A549 (cell line): Measurements from ENCODE around the gene MOV10. TPM values are rescaled to one million over a fixed set of nuclear protein-coding genes. Genes with fewer than 3 reads are reported as not detected.

ENCODE experiments used
- ATAC-seq, 2 experiments: fragments of 200-7000 bp in 1 of 2; fragments of >200 bp in 1 of 2; cut with Nextera tagmentation in 1 of 2; cut with Tn5 transposase in 1 of 2; 3 replicates each; pipeline versions ENCODE4 v1.8.0 to v1.9.1; 2018 to 2020; ENCODE audit warnings: mild to moderate bottlenecking in 1 of 2, moderate library complexity in 1 of 2
- CTCF ChIA-PET: fragments of 300-600 bp; sonication (Branson Sonifier 250); formaldehyde crosslinking; extraction: SDS; loops from one replicate; lab custom pipeline; 2021; ENCODE audit warnings: antibody characterized with exemption, inconsistent platforms; lab: Yijun Ruan, JAX
- POLR2A ChIA-PET: fragments of 350-600 bp; formaldehyde crosslinking; extraction: SDS; loops from one replicate; lab custom pipeline; 2021; ENCODE audit warnings: antibody characterized with exemption, inconsistent platforms; lab: Yijun Ruan, JAX
- DNase-seq, 2 experiments: peaks; one replicate each; pipeline versions ENCODE4 v3.0.0 to v3.0.0-alpha.2; 2011 to 2016; ENCODE audit warnings: low read depth in 1 of 2, low spot score in 1 of 2
- FAIRE-seq: peaks from 2 replicates; lab custom pipeline; 2011; peaks lifted over from hg19 to GRCh38; lab: Jason Lieb, UNC
- H3K27ac ChIP-seq, 2 experiments: fragments of >200 bp; sonication (Bioruptor Twin); formaldehyde crosslinking; 3 replicates each; pipeline ENCODE4 v1.5.1; 2016 to 2017
- H3K4me1 ChIP-seq: fragments of >200 bp; sonication (Bioruptor Twin); formaldehyde crosslinking; 3 replicates; pipeline ENCODE4 v1.6.1; 2016
- H3K4me2 ChIP-seq: fragments of >200 bp; sonication (Bioruptor Twin); formaldehyde crosslinking; 3 replicates; pipeline ENCODE4 v1.6.1; 2016
- H3K4me3 ChIP-seq: fragments of >200 bp; sonication (Bioruptor Twin); formaldehyde crosslinking; 3 replicates; pipeline ENCODE4 v1.5.1; 2016
- H3K9me3 ChIP-seq: fragments of >200 bp; sonication (Bioruptor Twin); formaldehyde crosslinking; 3 replicates; pipeline ENCODE4 v1.6.1; 2016
- BHLHE40 ChIP-seq: IDR thresholded peaks from 2 replicates; pipeline ENCODE4 v1.6.1; 2012; ENCODE audit warnings: low read depth, low read length, inconsistent platforms
- CHD2 ChIP-seq: fragments of 150-350 bp; IDR thresholded peaks from 2 replicates; pipeline ENCODE4 v1.6.1; 2014; ENCODE audit warnings: low read length; ENCODE audit not compliant: partially characterized antibody
- CHD4 ChIP-seq: fragments of 200-600 bp; sonication (generic); IDR thresholded peaks from 2 replicates; pipeline ENCODE4 v1.6.1; 2016; ENCODE audit warnings: antibody characterized with exemption, mild to moderate bottlenecking, borderline replicate concordance
- EHF ChIP-seq: fragments of 250-450 bp; sonication (Bioruptor Pico); IDR thresholded peaks from 2 replicates; pipeline ENCODE4 v1.5.0; 2020; ENCODE audit warnings: mild to moderate bottlenecking
- ESRRA ChIP-seq: fragments of 150-350 bp; IDR thresholded peaks from 2 replicates; pipeline ENCODE4 v1.6.1; 2014; ENCODE audit warnings: mild to moderate bottlenecking, low read length, borderline replicate concordance
- FOSB ChIP-seq: fragments of 250-450 bp; sonication (Bioruptor Pico); IDR thresholded peaks from 2 replicates; pipeline ENCODE4 v1.5.0; 2020; ENCODE audit warnings: mild to moderate bottlenecking, moderate library complexity
- FOSL2 ChIP-seq, 2 experiments: fragments of 450-650 bp in 1 of 2; fragments of >200 bp in 1 of 2; sonication (Bioruptor Twin) in 1 of 2; formaldehyde crosslinking; IDR thresholded peaks; 2 replicates each; pipeline versions ENCODE4 v1.5.0 to v1.6.1; 2016 to 2020; ENCODE audit warnings: mild to moderate bottlenecking in 1 of 2, moderate library complexity in 1 of 2
- GATA3 ChIP-seq: IDR thresholded peaks from 2 replicates; pipeline ENCODE4 v1.6.1; 2012; ENCODE audit warnings: borderline replicate concordance
- HEYL ChIP-seq: fragments of 250-450 bp; sonication (Bioruptor Pico); IDR thresholded peaks from 2 replicates; pipeline ENCODE4 v1.8.0; 2021; ENCODE audit warnings: mild to moderate bottlenecking, moderate library complexity
- JUN ChIP-seq, 2 experiments: fragments of >200 bp; sonication (Bioruptor Twin); formaldehyde crosslinking; IDR thresholded peaks; 2 replicates in 1 of 2; 3 replicates in 1 of 2; pipeline ENCODE4 v1.6.1; 2016 to 2017
- KDM1A ChIP-seq: fragments of 200-600 bp; sonication (generic); IDR thresholded peaks from 2 replicates; pipeline ENCODE4 v1.6.1; 2016; ENCODE audit warnings: low read depth, mild to moderate bottlenecking
- MAFK ChIP-seq: fragments of 450-650 bp; IDR thresholded peaks from 2 replicates; pipeline ENCODE4 v1.6.1; 2014; ENCODE audit not compliant: partially characterized antibody
- MYC ChIP-seq: IDR thresholded peaks from 2 replicates; pipeline ENCODE4 v1.6.1; 2012; ENCODE audit warnings: mild to moderate bottlenecking, inconsistent platforms, low read length, improper control_type of control experiment, borderline replicate concordance
- NFE2L2 ChIP-seq: fragments of 150-350 bp; conservative IDR thresholded peaks from 2 replicates; pipeline ENCODE4 v1.6.1; 2014; ENCODE audit warnings: low read length
- POLR2A ChIP-seq: IDR thresholded peaks from 2 replicates; pipeline ENCODE4 v1.6.1; 2012; ENCODE audit warnings: mild to moderate bottlenecking, low read length
- POLR2AphosphoS2 ChIP-seq: conservative IDR thresholded peaks from 2 replicates; pipeline ENCODE4 v1.6.1; 2012; ENCODE audit warnings: low read length, improper control_type of control experiment, inconsistent platforms
- RAD21 ChIP-seq, 2 experiments: fragments of >200 bp in 1 of 2; sonication (Bioruptor Twin) in 1 of 2; formaldehyde crosslinking in 1 of 2; IDR thresholded peaks in 1 of 2; conservative IDR thresholded peaks in 1 of 2; 2 replicates in 1 of 2; 3 replicates in 1 of 2; pipeline ENCODE4 v1.6.1; 2012 to 2018; ENCODE audit warnings: inconsistent platforms in 1 of 2
- RCOR1 ChIP-seq: fragments of 150-350 bp; IDR thresholded peaks from 2 replicates; pipeline ENCODE4 v1.6.1; 2014; ENCODE audit warnings: antibody characterized with exemption, low read length, low read depth
- RFX5 ChIP-seq: fragments of 450-650 bp; IDR thresholded peaks from 2 replicates; pipeline ENCODE4 v1.7.1; 2014; ENCODE audit warnings: antibody characterized with exemption, mild to moderate bottlenecking, moderate library complexity
- RNF2 ChIP-seq: fragments of 200-600 bp; sonication (generic); IDR thresholded peaks from 2 replicates; pipeline ENCODE4 v1.6.1; 2016; ENCODE audit warnings: low read depth, mild to moderate bottlenecking, antibody characterized with exemption, moderate library complexity, borderline replicate concordance
- TFCP2L1 ChIP-seq: fragments of 250-450 bp; sonication (Bioruptor Pico); IDR thresholded peaks from 2 replicates; pipeline ENCODE4 v1.5.0; 2021; ENCODE audit warnings: mild to moderate bottlenecking
- TP53 ChIP-seq: fragments of 250-450 bp; sonication (Bioruptor Pico); IDR thresholded peaks from 2 replicates; pipeline ENCODE4 v1.5.0; 2021; ENCODE audit warnings: mild to moderate bottlenecking, moderate library complexity
- WGBS: methylation state at CpG from one replicate; pipeline ENCODE4 v1.1.6; 2017; ENCODE audit errors: missing lambda C conversion rate; 5-methylcytosine and 5-hydroxymethylcytosine counted together
- polyA plus RNA-seq, 4 experiments: library from polyadenylated mRNA; depleted of rRNA in 3 of 4; stranded (reverse); fragments of >200 nt; fragmentation: RNase III in 1 of 4; extraction: RNeasy Plus Mini Kit Qiagen cat#74134 plus additional on column Dnase treatment in 1 of 4; gene quantifications; 2 replicates in 3 of 4; 3 replicates in 1 of 4; pipeline ENCODE4 v1.2.3, GENCODE V29; 2011 to 2017
- TF ChIP-seq, protein P1 (sequence below): fragments of 150-350 bp; IDR thresholded peaks from 2 replicates; pipeline ENCODE4 v1.6.1; 2014; ENCODE audit warnings: low read depth, mild to moderate bottlenecking, low read length
- TF ChIP-seq, protein P2 (sequence below): IDR thresholded peaks from 2 replicates; pipeline ENCODE4 v1.6.1; 2012; ENCODE audit warnings: low read depth, borderline replicate concordance
- TF ChIP-seq, protein P3 (sequence below): fragments of >200 bp; sonication (Bioruptor Twin); formaldehyde crosslinking; IDR thresholded peaks from 2 replicates; pipeline ENCODE4 v1.6.1; 2016
- TF ChIP-seq, protein P4 (sequence below): fragments of 200-600 bp; sonication (generic); IDR thresholded peaks from 2 replicates; pipeline ENCODE4 v1.6.1; 2016; ENCODE audit warnings: antibody characterized with exemption, mild to moderate bottlenecking, moderate library complexity
- TF ChIP-seq, protein P5 (sequence below): fragments of 450-650 bp; IDR thresholded peaks from 2 replicates; pipeline ENCODE4 v1.6.1; 2014; ENCODE audit warnings: antibody characterized with exemption
- TF ChIP-seq, protein P6 (sequence below): fragments of 250-450 bp; sonication (Bioruptor Pico); IDR thresholded peaks from 2 replicates; pipeline ENCODE4 v1.5.0; 2020; ENCODE audit warnings: low read depth, mild to moderate bottlenecking, moderate library complexity
- TF ChIP-seq, protein P7 (sequence below): IDR thresholded peaks from 2 replicates; pipeline ENCODE4 v1.6.1; 2012
- TF ChIP-seq, protein P8 (sequence below): fragments of 250-450 bp; sonication (Bioruptor Pico); IDR thresholded peaks from 2 replicates; pipeline ENCODE4 v1.5.0; 2021; ENCODE audit warnings: mild to moderate bottlenecking, moderate library complexity, borderline replicate concordance

The MOV10 gene
- polyA plus RNA-seq, 2 of the 4 experiments (the other 2 are of a cell fraction), result 27.3 to 37.3 TPM

DNA sequence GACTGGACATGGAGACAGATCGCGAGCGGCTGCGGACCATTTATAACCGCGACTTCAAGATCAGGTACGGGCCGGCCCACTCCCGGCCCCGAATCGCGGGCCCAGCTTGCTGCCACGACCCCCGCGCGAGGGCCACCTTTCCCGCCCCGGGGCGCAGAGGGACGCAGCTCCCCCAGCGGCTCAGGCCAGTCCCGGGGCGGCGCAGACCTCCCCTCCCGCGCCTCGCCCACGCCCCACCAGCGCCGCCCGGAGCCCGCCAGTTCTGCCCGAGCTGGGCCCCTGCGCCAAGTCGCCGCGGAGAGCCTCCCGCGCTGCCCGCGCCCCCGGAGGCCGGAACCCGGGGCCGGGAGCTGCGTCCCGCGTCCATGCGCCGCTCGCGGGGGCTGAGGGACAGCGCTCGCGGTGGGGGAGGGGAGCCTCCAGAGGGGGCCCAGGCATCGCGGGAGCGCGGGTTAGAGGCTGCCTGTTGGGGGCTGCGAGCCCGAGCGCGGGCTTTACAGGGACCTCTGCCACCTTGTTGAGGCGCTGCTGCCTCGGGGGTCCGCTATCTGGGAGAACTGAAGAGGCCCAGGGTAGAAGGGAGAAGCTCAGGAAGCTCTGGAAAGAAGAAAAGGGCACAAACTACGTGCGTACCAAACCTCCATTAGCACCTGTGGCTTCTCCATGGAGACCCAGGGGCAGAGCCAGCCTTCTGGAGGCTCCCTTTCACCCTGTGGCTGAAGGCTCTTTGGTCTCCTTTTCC, 698 bp downstream of the MOV10 start:
- Histone ChIP-seq H3K4me1 (peaks cover 11% of the 10 kb centered on the region; the same call in 2 of the 3 replicates), H3K9me3 (no peaks in the 10 kb centered on the region), H3K27ac (peak overlapping the region; percentile 94 to 97), H3K4me3 (peak overlapping the region; percentile 92), H3K4me2 (peak overlapping the region; percentile 69)
- DNase-seq (peak in 1 of 2 experiments; percentile 17), FAIRE-seq (no peak), ATAC-seq (peak; percentile 71 to 78)
- CTCF ChIA-PET, result interaction anchor here (0.8 to 3.8 kb wide), 18 partner anchors 9 to 284 kb away, joined by 3 to 13 read pairs (median 5); partner anchors contain the start of gene PPM1J
- WGBS, result 0% methylated on average over 5 of the region's 68 CpGs
- POLR2A ChIA-PET, result interaction anchor here (0.5 to 1.8 kb wide), 7 partner anchors 25 to 284 kb away, joined by 3 to 9 read pairs (median 5); partner anchors contain the start of genes RHOC and ST7L
- no peak for TF ChIP-seq TP53
- TF ChIP-seq RAD21 (conservative IDR thresholded peaks at IDR 0.05 in 1 of 2, IDR thresholded peaks at IDR 0.05 in 1 of 2), result peak in 1 of 2 experiments; percentile 23; a peak in 1 of 5 replicates
- TF ChIP-seq, protein P1, sequence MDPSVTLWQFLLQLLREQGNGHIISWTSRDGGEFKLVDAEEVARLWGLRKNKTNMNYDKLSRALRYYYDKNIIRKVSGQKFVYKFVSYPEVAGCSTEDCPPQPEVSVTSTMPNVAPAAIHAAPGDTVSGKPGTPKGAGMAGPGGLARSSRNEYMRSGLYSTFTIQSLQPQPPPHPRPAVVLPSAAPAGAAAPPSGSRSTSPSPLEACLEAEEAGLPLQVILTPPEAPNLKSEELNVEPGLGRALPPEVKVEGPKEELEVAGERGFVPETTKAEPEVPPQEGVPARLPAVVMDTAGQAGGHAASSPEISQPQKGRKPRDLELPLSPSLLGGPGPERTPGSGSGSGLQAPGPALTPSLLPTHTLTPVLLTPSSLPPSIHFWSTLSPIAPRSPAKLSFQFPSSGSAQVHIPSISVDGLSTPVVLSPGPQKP, result no peak
- TF ChIP-seq GATA3, result no peak
- peak; percentile 6; the same call in 1 of the 2 replicates for TF ChIP-seq POLR2A
- TF ChIP-seq, protein P2, sequence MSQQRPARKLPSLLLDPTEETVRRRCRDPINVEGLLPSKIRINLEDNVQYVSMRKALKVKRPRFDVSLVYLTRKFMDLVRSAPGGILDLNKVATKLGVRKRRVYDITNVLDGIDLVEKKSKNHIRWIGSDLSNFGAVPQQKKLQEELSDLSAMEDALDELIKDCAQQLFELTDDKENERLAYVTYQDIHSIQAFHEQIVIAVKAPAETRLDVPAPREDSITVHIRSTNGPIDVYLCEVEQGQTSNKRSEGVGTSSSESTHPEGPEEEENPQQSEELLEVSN, result no peak
- no peak for TF ChIP-seq RNF2
- no peak for TF ChIP-seq EHF (CRISPR knock-in tag)
- TF ChIP-seq, protein P3, sequence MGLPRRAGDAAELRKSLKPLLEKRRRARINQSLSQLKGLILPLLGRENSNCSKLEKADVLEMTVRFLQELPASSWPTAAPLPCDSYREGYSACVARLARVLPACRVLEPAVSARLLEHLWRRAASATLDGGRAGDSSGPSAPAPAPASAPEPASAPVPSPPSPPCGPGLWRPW, result no peak
- no peak for TF ChIP-seq MYC
- TF ChIP-seq CHD2, result no peak
- TF ChIP-seq JUN (IDR thresholded peaks at IDR 0.05), result 0 out of 5 replicates have a peak, but pooled peaks of 1 of the 2 experiments have one; percentile 6
- TF ChIP-seq, protein P4, sequence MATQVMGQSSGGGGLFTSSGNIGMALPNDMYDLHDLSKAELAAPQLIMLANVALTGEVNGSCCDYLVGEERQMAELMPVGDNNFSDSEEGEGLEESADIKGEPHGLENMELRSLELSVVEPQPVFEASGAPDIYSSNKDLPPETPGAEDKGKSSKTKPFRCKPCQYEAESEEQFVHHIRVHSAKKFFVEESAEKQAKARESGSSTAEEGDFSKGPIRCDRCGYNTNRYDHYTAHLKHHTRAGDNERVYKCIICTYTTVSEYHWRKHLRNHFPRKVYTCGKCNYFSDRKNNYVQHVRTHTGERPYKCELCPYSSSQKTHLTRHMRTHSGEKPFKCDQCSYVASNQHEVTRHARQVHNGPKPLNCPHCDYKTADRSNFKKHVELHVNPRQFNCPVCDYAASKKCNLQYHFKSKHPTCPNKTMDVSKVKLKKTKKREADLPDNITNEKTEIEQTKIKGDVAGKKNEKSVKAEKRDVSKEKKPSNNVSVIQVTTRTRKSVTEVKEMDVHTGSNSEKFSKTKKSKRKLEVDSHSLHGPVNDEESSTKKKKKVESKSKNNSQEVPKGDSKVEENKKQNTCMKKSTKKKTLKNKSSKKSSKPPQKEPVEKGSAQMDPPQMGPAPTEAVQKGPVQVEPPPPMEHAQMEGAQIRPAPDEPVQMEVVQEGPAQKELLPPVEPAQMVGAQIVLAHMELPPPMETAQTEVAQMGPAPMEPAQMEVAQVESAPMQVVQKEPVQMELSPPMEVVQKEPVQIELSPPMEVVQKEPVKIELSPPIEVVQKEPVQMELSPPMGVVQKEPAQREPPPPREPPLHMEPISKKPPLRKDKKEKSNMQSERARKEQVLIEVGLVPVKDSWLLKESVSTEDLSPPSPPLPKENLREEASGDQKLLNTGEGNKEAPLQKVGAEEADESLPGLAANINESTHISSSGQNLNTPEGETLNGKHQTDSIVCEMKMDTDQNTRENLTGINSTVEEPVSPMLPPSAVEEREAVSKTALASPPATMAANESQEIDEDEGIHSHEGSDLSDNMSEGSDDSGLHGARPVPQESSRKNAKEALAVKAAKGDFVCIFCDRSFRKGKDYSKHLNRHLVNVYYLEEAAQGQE, result no peak
- TF ChIP-seq, protein P5, sequence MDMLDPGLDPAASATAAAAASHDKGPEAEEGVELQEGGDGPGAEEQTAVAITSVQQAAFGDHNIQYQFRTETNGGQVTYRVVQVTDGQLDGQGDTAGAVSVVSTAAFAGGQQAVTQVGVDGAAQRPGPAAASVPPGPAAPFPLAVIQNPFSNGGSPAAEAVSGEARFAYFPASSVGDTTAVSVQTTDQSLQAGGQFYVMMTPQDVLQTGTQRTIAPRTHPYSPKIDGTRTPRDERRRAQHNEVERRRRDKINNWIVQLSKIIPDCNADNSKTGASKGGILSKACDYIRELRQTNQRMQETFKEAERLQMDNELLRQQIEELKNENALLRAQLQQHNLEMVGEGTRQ, result no peak
- no peak for TF ChIP-seq RFX5
- TF ChIP-seq BHLHE40, result no peak
- TF ChIP-seq ESRRA, result no peak
- TF ChIP-seq MAFK, result no peak
- TF ChIP-seq, protein P6, sequence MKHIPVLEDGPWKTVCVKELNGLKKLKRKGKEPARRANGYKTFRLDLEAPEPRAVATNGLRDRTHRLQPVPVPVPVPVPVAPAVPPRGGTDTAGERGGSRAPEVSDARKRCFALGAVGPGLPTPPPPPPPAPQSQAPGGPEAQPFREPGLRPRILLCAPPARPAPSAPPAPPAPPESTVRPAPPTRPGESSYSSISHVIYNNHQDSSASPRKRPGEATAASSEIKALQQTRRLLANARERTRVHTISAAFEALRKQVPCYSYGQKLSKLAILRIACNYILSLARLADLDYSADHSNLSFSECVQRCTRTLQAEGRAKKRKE (CRISPR knock-in tag), result no peak
- no peak for TF ChIP-seq KDM1A
- no peak for TF ChIP-seq POLR2AphosphoS2
- no peak for TF ChIP-seq FOSB (CRISPR knock-in tag)
- TF ChIP-seq NFE2L2, result no peak
- TF ChIP-seq HEYL (CRISPR knock-in tag), result no peak
- no peak for TF ChIP-seq FOSL2 (IDR thresholded peaks at IDR 0.05)
- TF ChIP-seq FOSL2 (CRISPR knock-in tag; IDR thresholded peaks at IDR 0.05), result no peak
- TF ChIP-seq, protein P7, sequence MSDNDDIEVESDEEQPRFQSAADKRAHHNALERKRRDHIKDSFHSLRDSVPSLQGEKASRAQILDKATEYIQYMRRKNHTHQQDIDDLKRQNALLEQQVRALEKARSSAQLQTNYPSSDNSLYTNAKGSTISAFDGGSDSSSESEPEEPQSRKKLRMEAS, result peak; percentile 32
- TF ChIP-seq RCOR1, result no peak
- no peak for TF ChIP-seq CHD4
- TF ChIP-seq TFCP2L1, result no peak
- TF ChIP-seq, protein P8, sequence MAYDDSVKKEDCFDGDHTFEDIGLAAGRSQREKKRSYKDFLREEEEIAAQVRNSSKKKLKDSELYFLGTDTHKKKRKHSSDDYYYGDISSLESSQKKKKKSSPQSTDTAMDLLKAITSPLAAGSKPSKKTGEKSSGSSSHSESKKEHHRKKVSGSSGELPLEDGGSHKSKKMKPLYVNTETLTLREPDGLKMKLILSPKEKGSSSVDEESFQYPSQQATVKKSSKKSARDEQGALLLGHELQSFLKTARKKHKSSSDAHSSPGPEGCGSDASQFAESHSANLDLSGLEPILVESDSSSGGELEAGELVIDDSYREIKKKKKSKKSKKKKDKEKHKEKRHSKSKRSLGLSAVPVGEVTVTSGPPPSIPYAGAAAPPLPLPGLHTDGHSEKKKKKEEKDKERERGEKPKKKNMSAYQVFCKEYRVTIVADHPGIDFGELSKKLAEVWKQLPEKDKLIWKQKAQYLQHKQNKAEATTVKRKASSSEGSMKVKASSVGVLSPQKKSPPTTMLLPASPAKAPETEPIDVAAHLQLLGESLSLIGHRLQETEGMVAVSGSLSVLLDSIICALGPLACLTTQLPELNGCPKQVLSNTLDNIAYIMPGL (CRISPR knock-in tag), result no peak
